ENCODE data around the gene BAHD1.

BAHD1 gene

DNA sequence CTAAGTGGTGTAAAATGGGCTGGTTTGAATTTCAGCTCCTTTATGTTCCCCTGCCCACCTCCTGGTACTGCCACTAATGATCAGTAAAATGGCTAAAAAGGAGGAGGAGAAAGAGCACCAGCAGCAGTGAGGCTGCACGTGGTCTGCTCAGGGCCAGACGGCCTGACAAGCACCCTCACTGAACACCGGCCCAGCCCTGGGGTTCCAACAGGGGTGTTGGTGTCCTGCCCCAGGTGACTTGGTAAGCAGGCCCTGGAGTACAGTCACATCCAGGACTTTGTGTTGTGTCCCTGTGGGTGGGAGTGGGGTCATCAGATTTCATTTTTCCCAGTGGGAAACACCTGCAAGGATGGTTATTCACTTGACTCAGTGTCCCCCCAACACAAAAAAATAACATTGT, 5.4 kb downstream of the BAHD1 start:
- ATAC-seq = no peak
- TF ChIP-seq ZFP30 (CRISPR knock-in tag; IDR thresholded peaks at IDR 0.05) (no peak), PPARA (CRISPR knock-in tag; IDR thresholded peaks at IDR 0.05; ENCODE audit: borderline replicate concordance) (no peak), ZC3H10 (CRISPR knock-in tag; IDR thresholded peaks at IDR 0.05) (no peak), SNAI2 (CRISPR knock-in tag; IDR thresholded peaks at IDR 0.05) (no peak), RARB (CRISPR knock-in tag; IDR thresholded peaks at IDR 0.05) (no peak), ZNF8 (CRISPR knock-in tag; IDR thresholded peaks at IDR 0.05) (no peak), ARNTL (CRISPR knock-in tag; IDR thresholded peaks at IDR 0.05; ENCODE audit: borderline replicate concordance, low read depth) (no peak), ZFP3 (CRISPR knock-in tag; IDR thresholded peaks at IDR 0.05) (no peak), ZNF70 (CRISPR knock-in tag; IDR thresholded peaks at IDR 0.05) (no peak), BACH2 (CRISPR knock-in tag; IDR thresholded peaks at IDR 0.05; ENCODE audit: borderline replicate concordance) (no peak)
- TF ChIP-seq, protein P1, sequence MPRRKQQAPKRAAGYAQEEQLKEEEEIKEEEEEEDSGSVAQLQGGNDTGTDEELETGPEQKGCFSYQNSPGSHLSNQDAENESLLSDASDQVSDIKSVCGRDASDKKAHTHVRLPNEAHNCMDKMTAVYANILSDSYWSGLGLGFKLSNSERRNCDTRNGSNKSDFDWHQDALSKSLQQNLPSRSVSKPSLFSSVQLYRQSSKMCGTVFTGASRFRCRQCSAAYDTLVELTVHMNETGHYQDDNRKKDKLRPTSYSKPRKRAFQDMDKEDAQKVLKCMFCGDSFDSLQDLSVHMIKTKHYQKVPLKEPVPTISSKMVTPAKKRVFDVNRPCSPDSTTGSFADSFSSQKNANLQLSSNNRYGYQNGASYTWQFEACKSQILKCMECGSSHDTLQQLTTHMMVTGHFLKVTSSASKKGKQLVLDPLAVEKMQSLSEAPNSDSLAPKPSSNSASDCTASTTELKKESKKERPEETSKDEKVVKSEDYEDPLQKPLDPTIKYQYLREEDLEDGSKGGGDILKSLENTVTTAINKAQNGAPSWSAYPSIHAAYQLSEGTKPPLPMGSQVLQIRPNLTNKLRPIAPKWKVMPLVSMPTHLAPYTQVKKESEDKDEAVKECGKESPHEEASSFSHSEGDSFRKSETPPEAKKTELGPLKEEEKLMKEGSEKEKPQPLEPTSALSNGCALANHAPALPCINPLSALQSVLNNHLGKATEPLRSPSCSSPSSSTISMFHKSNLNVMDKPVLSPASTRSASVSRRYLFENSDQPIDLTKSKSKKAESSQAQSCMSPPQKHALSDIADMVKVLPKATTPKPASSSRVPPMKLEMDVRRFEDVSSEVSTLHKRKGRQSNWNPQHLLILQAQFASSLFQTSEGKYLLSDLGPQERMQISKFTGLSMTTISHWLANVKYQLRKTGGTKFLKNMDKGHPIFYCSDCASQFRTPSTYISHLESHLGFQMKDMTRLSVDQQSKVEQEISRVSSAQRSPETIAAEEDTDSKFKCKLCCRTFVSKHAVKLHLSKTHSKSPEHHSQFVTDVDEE (CRISPR knock-in tag; IDR thresholded peaks at IDR 0.05) = no peak
- TF ChIP-seq, protein P2, sequence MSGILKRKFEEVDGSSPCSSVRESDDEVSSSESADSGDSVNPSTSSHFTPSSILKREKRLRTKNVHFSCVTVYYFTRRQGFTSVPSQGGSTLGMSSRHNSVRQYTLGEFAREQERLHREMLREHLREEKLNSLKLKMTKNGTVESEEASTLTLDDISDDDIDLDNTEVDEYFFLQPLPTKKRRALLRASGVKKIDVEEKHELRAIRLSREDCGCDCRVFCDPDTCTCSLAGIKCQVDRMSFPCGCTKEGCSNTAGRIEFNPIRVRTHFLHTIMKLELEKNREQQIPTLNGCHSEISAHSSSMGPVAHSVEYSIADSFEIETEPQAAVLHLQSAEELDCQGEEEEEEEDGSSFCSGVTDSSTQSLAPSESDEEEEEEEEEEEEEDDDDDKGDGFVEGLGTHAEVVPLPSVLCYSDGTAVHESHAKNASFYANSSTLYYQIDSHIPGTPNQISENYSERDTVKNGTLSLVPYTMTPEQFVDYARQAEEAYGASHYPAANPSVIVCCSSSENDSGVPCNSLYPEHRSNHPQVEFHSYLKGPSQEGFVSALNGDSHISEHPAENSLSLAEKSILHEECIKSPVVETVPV (CRISPR knock-in tag; IDR thresholded peaks at IDR 0.05) = no peak
- TF ChIP-seq, protein P3, sequence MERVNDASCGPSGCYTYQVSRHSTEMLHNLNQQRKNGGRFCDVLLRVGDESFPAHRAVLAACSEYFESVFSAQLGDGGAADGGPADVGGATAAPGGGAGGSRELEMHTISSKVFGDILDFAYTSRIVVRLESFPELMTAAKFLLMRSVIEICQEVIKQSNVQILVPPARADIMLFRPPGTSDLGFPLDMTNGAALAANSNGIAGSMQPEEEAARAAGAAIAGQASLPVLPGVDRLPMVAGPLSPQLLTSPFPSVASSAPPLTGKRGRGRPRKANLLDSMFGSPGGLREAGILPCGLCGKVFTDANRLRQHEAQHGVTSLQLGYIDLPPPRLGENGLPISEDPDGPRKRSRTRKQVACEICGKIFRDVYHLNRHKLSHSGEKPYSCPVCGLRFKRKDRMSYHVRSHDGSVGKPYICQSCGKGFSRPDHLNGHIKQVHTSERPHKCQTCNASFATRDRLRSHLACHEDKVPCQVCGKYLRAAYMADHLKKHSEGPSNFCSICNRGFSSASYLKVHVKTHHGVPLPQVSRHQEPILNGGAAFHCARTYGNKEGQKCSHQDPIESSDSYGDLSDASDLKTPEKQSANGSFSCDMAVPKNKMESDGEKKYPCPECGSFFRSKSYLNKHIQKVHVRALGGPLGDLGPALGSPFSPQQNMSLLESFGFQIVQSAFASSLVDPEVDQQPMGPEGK (CRISPR knock-in tag; IDR thresholded peaks at IDR 0.05; ENCODE audit: borderline replicate concordance) = no peak

DNA sequence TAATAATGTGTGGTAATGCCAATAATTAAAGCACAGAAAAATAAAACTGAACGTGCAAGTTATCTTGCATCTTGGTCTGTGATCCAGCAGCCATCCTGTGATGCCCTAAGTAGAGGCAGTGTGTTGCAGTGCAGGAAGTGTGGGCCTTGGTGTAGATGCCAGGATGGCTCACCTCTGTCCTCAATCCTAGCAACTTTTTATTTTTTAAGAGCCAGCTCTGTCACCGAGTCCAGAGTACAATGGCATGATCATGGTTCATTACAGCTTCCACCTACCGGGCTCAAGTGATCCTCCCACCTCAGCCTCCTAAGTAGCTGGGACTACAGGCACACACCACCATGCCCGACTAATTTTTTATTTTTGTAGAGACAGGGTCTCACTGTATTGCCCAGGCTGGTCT, 7.6 kb downstream of the BAHD1 start:
- ATAC-seq = no peak

More for the DNA sequence above, 7.6 kb downstream of the BAHD1 start:
- TF ChIP-seq ZFP30 (CRISPR knock-in tag; IDR thresholded peaks at IDR 0.05) (no peak), PPARA (CRISPR knock-in tag; IDR thresholded peaks at IDR 0.05; ENCODE audit: borderline replicate concordance) (no peak), ARNTL (CRISPR knock-in tag; IDR thresholded peaks at IDR 0.05; ENCODE audit: borderline replicate concordance, low read depth) (no peak), ZNF565 (CRISPR knock-in tag; conservative IDR thresholded peaks at IDR 0.05; ENCODE audit: low read depth) (no peak), ZC3H10 (CRISPR knock-in tag; IDR thresholded peaks at IDR 0.05) (no peak), BACH2 (CRISPR knock-in tag; IDR thresholded peaks at IDR 0.05; ENCODE audit: borderline replicate concordance) (no peak), GLIS3 (CRISPR knock-in tag; IDR thresholded peaks at IDR 0.05) (no peak), ZNF8 (CRISPR knock-in tag; IDR thresholded peaks at IDR 0.05) (no peak), TCF4 (CRISPR knock-in tag; IDR thresholded peaks at IDR 0.05; ENCODE audit: borderline replicate concordance) (no peak), ESRRG (CRISPR knock-in tag; IDR thresholded peaks at IDR 0.05) (no peak), ZFP3 (CRISPR knock-in tag; IDR thresholded peaks at IDR 0.05) (no peak), ZNF70 (CRISPR knock-in tag; IDR thresholded peaks at IDR 0.05) (no peak)
- TF ChIP-seq, protein P1 (CRISPR knock-in tag; IDR thresholded peaks at IDR 0.05) = no peak
- TF ChIP-seq, protein P4, sequence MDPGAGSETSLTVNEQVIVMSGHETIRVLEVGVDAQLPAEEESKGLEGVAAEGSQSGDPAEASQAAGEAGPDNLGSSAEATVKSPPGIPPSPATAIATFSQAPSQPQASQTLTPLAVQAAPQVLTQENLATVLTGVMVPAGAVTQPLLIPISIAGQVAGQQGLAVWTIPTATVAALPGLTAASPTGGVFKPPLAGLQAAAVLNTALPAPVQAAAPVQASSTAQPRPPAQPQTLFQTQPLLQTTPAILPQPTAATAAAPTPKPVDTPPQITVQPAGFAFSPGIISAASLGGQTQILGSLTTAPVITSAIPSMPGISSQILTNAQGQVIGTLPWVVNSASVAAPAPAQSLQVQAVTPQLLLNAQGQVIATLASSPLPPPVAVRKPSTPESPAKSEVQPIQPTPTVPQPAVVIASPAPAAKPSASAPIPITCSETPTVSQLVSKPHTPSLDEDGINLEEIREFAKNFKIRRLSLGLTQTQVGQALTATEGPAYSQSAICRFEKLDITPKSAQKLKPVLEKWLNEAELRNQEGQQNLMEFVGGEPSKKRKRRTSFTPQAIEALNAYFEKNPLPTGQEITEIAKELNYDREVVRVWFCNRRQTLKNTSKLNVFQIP (CRISPR knock-in tag; IDR thresholded peaks at IDR 0.05; ENCODE audit: borderline replicate concordance, low read depth) = no peak

Data from SK-N-SH treated with all-trans-retinoic acid at 6 μM for 48 hours (cell line).